ENCODE data around the gene TP63. TPM values are rescaled to one million over a fixed set of nuclear protein-coding genes. Genes with fewer than 3 reads are reported as not detected.

TP63 gene
- total and polyA plus RNA-seq, 2 donors (not counting 3 experiments of a cell fraction or from before 2014, with no cell fraction given): not detected

DNA sequence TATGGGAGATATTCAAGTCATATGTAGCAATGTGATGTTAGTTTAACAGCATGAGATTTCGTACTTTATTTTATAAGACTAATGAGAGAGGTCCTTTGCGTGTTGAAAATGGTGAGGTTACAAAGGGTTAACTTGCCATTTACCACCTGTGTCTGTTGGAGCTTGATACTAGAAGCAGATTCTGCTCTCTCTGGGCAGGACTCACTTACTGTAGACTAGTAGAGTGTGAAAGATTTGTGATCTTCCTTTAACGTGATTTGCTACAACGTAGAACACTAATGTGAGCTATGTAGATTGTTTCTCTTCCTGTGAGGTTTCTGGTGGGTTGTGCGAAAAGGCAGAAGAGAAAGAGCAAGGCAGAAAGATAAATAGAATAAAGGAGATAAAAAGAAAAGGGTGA lies 1.1 kb downstream of the TP63 start:
- H3K4me1 ChIP-seq (ENCODE audit: control insufficient read depth, extremely low read depth, insufficient read depth, low read length): no peaks in the 10 kb centered on the region
- H3K79me2 ChIP-seq (ENCODE audit: control insufficient read depth, insufficient read depth, low read length): no peaks in the 10 kb centered on the region
- H3K9me1 ChIP-seq (replicated peaks; ENCODE audit: control insufficient read depth, extremely low read depth, insufficient read depth, low read length): no peaks in the 10 kb centered on the region
- ChIA-PET CTCF (no interaction called here), POLR2A (no interaction called here)
- DNase-seq (ENCODE audit: low read depth, low spot score): no peak
- no TSS peak for BruUV-seq (replicated peaks)
- no peaks in the 10 kb centered on the region for H4K20me1 ChIP-seq (replicated peaks; ENCODE audit: control insufficient read depth, extremely low read depth, insufficient read depth, low read length)
- H2AFZ ChIP-seq (ENCODE audit: low read depth, low read length): no peak overlapping the region
- no peak overlapping the region for H3K4me2 ChIP-seq (ENCODE audit: insufficient read depth, low read length)
- no peaks in the 10 kb centered on the region for H3K36me3 ChIP-seq (ENCODE audit: control insufficient read depth in 2 of 2, extremely low read depth in 1 of 2, insufficient read depth in 2 of 2, low read length in 2 of 2)
- H3K4me3 ChIP-seq (replicated peaks in 1 of 3; ENCODE audit: insufficient read depth in 1 of 3, low read depth in 1 of 3, low read length in 3 of 3): no peak overlapping the region
- H3K27me3 ChIP-seq (ENCODE audit: control insufficient read depth in 2 of 2, insufficient read depth in 2 of 2, low read length in 2 of 2): no peaks in the 10 kb centered on the region
- H3K9me3 ChIP-seq (replicated peaks; ENCODE audit: control insufficient read depth, insufficient read depth, low read length): no peaks in the 10 kb centered on the region
- FAIRE-seq: no peak
- no peak overlapping the region for H3K27ac ChIP-seq (ENCODE audit: insufficient read depth, low read depth, low read length)
- no peak for TF ChIP-seq JUN (IDR thresholded peaks at IDR 0.05; ENCODE audit: borderline replicate concordance, insufficient read depth, insufficient read length, low read depth)
- TF ChIP-seq GATA2 (IDR thresholded peaks at IDR 0.05; ENCODE audit: insufficient read depth, insufficient read length, low read depth, low read length): no peak
- TF ChIP-seq FOS (IDR thresholded peaks at IDR 0.05; ENCODE audit: borderline replicate concordance, insufficient read depth, low read length): no peak
- TF ChIP-seq MYC (IDR thresholded peaks at IDR 0.05; ENCODE audit: low read depth, low read length): no peak
- TF ChIP-seq, protein P1, sequence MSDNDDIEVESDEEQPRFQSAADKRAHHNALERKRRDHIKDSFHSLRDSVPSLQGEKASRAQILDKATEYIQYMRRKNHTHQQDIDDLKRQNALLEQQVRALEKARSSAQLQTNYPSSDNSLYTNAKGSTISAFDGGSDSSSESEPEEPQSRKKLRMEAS (IDR thresholded peaks at IDR 0.05; ENCODE audit: insufficient read depth, insufficient read length): no peak
- TF ChIP-seq, protein P2, sequence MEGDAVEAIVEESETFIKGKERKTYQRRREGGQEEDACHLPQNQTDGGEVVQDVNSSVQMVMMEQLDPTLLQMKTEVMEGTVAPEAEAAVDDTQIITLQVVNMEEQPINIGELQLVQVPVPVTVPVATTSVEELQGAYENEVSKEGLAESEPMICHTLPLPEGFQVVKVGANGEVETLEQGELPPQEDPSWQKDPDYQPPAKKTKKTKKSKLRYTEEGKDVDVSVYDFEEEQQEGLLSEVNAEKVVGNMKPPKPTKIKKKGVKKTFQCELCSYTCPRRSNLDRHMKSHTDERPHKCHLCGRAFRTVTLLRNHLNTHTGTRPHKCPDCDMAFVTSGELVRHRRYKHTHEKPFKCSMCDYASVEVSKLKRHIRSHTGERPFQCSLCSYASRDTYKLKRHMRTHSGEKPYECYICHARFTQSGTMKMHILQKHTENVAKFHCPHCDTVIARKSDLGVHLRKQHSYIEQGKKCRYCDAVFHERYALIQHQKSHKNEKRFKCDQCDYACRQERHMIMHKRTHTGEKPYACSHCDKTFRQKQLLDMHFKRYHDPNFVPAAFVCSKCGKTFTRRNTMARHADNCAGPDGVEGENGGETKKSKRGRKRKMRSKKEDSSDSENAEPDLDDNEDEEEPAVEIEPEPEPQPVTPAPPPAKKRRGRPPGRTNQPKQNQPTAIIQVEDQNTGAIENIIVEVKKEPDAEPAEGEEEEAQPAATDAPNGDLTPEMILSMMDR (IDR thresholded peaks at IDR 0.05; ENCODE audit: extremely low read depth in 1 of 2, insufficient read depth in 1 of 2, low read depth in 1 of 2, low read length in 2 of 2): no peak
- no peak for TF ChIP-seq EZH2 (IDR thresholded peaks at IDR 0.05; ENCODE audit: borderline replicate concordance, low read depth, low read length, severe bottlenecking)
- no peak for TF ChIP-seq POLR2A (IDR thresholded peaks at IDR 0.05; ENCODE audit: low read depth, low read length)
- TF ChIP-seq POLR2AphosphoS5 (IDR thresholded peaks at IDR 0.05; ENCODE audit: insufficient read depth, low read depth, low read length): no peak
- H3K9ac ChIP-seq (replicated peaks; ENCODE audit: extremely low read depth, insufficient read depth, low read length): no peak overlapping the region
- intact Hi-C loops (cut with micrococcal nuclease): no loop called here
- dilution Hi-C loops (cut with MboI; ENCODE audit: extremely low pct_ligation_motif_present, low sequenced_read_pairs): no loop called here

Data from endothelial cell of umbilical vein (primary cell).